Activated CD4-positive, alpha-beta T cell treated with anti-CD3 and anti-CD28 coated beads, Interleukin-2, amount 50 U/mL, for 48 hours (primary cell): Measurements from ENCODE around the gene SPACA4.
A peak's percentile ranks its signal among the peaks of the same experiment; 100 is the strongest.
"Not testable (repeated sequence)": the region's sequence is repeated elsewhere in the genome, so short reads cannot be mapped to it uniquely, and the experiment has no call there.

Experiments
- DNase-seq, 2 experiments: peaks; one replicate each; pipeline ENCODE4 v3.0.0-alpha.2; 2020

The SPACA4 gene

GRCh38 chr19:48619692-48620585 is 13.4 kb downstream of the SPACA4 start:
- DNase-seq = no peak

GRCh38 chr19:48623556-48624066 is 17.1 kb downstream of the SPACA4 start:
- DNase-seq = no peak

- DNase-seq = peak; percentile 98 to 99
These were observed 17.6 kb downstream of the SPACA4 start for GRCh38 chr19:48624067-48624594.

- DNase-seq = no peak
These were observed 18.5 kb downstream of the SPACA4 start for GRCh38 chr19:48624791-48625723.

GRCh38 chr19:48625891-48626327 is 19.4 kb downstream of the SPACA4 start:
- DNase-seq = no peak

GRCh38 chr19:48627201-48627864 is 20.8 kb downstream of the SPACA4 start:
- no peak for DNase-seq

GRCh38 chr19:48627865-48628314 is 21.3 kb downstream of the SPACA4 start:
- DNase-seq = no peak

GRCh38 chr19:48628486-48629296 is 22.1 kb downstream of the SPACA4 start:
- DNase-seq = no peak

GRCh38 chr19:48629297-48629598 is 22.7 kb downstream of the SPACA4 start:
- DNase-seq = no peak

- no peak for DNase-seq
These were observed 23.2 kb downstream of the SPACA4 start for GRCh38 chr19:48629599-48630295.

- DNase-seq = no peak
These were observed 23.9 kb downstream of the SPACA4 start for GRCh38 chr19:48630296-48631063.

GRCh38 chr19:48631225-48631624 is 24.7 kb downstream of the SPACA4 start:
- DNase-seq = no peak

GRCh38 chr19:48632286-48632685 is 25.7 kb downstream of the SPACA4 start:
- DNase-seq = not testable (repeated sequence)

- DNase-seq = no peak
These were observed 26.2 kb downstream of the SPACA4 start for GRCh38 chr19:48632692-48633147.

- DNase-seq = no peak
These were observed 26.9 kb downstream of the SPACA4 start for GRCh38 chr19:48633148-48634035.

- no peak for DNase-seq
These were observed 27.4 kb downstream of the SPACA4 start for GRCh38 chr19:48634036-48634342.

- DNase-seq = peak; percentile 95 to 96
These were observed 28.1 kb downstream of the SPACA4 start for GRCh38 chr19:48634424-48635262.

GRCh38 chr19:48635263-48635965 is 28.9 kb downstream of the SPACA4 start:
- peak; percentile 72 to 73 for DNase-seq
